HCT116 (cell line): ENCODE measurements around the gene INSRR.

Experiments used
- POLR2AphosphoS5 ChIP-seq: IDR thresholded peaks from 2 replicates; pipeline ENCODE4 v1.6.1; 2011; ENCODE audit warnings: mild to moderate bottlenecking, low read depth, low read length, moderate library complexity
- TF ChIP-seq, protein P1 (sequence below), 3 experiments: fragments of 200-600 bp in 1 of 3; sonication (generic) in 1 of 3; IDR thresholded peaks in 2 of 3; conservative IDR thresholded peaks in 1 of 3; 2 replicates each; pipeline ENCODE4 v1.5.1; 2012 to 2017; ENCODE audit warnings: low read depth in 2 of 3, low read length in 2 of 3, antibody characterized with exemption in 1 of 3, borderline replicate concordance in 1 of 3, control low read depth in 1 of 3, mild to moderate bottlenecking in 1 of 3, mixed read lengths in 1 of 3, mixed run types in 1 of 3, moderate library complexity in 1 of 3; ENCODE audit not compliant: insufficient read depth in 1 of 3

DNA sequence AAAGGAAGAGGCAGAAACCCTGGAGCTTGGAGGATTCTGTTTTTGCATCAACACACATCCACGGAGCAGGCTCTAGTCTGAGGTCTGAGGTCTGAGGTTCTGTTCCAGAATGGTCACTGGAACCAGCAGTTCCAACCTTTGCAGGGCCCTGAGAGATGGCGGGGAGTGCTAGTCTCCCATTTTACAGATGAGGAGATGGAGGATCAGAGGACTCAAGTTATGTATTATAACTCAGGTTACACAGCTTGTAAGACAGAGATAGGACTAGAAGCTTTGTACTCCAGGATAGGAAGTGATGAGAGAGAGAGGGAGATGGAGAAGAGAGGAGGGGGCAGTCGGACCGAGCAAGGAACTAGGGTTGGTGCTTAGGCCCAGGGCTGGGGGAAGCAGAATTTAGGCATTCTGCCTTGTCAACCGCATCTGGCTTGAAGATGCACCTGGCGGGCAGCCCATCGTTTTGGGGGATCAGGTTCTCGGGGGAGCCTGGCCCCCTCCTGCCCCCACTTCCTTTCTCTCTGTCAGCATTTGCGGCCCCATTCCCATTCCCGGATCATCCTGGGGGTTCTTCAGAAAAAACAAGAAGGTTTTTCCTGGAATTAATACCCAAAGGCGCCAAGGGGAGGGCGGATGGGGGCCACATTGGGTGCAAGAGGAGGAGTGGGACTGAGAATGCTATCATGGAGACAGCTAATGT, 40.2 kb upstream of the INSRR start:
- TF ChIP-seq POLR2AphosphoS5: no peak
- TF ChIP-seq, protein P1, sequence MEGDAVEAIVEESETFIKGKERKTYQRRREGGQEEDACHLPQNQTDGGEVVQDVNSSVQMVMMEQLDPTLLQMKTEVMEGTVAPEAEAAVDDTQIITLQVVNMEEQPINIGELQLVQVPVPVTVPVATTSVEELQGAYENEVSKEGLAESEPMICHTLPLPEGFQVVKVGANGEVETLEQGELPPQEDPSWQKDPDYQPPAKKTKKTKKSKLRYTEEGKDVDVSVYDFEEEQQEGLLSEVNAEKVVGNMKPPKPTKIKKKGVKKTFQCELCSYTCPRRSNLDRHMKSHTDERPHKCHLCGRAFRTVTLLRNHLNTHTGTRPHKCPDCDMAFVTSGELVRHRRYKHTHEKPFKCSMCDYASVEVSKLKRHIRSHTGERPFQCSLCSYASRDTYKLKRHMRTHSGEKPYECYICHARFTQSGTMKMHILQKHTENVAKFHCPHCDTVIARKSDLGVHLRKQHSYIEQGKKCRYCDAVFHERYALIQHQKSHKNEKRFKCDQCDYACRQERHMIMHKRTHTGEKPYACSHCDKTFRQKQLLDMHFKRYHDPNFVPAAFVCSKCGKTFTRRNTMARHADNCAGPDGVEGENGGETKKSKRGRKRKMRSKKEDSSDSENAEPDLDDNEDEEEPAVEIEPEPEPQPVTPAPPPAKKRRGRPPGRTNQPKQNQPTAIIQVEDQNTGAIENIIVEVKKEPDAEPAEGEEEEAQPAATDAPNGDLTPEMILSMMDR (IDR thresholded peaks at IDR 0.05 in 2 of 3, conservative IDR thresholded peaks at IDR 0.05 in 1 of 3; ENCODE audit: borderline replicate concordance in 1 of 3, insufficient read depth in 1 of 3, low read depth in 2 of 3, low read length in 2 of 3): no peak
